Posterior vena cava (tissue), 2 donors: Measurements from ENCODE around the gene TIMELESS. TPM values are rescaled to one million over a fixed set of nuclear protein-coding genes. Genes with fewer than 3 reads are reported as not detected.
A peak's percentile ranks its signal among the peaks of the same experiment; 100 is the strongest.
"Not testable (repeated sequence)": the region's sequence is repeated elsewhere in the genome, so short reads cannot be mapped to it uniquely, and the experiment has no call there.

Experiments
- DNase-seq: peaks from one replicate; pipeline ENCODE4 v3.0.0-alpha.2; 2020; ENCODE audit warnings: low spot score
- intact Hi-C, 2 donors: fragments of 100-400 bp; cut with DNase I; formaldehyde crosslinking; loops; one replicate each; pipeline versions ENCODE4 v1.14.1 to v1.14.2; 2022 to 2023
- total RNA-seq, 2 donors: library from RNA; stranded (reverse); fragmentation: NEBNext Ultra II Directional; extraction: Animal tissue kit (Norgen Biotek cat#: 25700); gene quantifications; one replicate each; pipeline ENCODE4 v1.2.1, GENCODE V29; 2021
- donor health status: DM: yes; HTN: yes; CAD: no.
- donor health status: DM: yes; HTN: yes; CAD: no.

TIMELESS gene
- total RNA-seq, 2 donors from 2014 or later: 4.4 TPM

DNA sequence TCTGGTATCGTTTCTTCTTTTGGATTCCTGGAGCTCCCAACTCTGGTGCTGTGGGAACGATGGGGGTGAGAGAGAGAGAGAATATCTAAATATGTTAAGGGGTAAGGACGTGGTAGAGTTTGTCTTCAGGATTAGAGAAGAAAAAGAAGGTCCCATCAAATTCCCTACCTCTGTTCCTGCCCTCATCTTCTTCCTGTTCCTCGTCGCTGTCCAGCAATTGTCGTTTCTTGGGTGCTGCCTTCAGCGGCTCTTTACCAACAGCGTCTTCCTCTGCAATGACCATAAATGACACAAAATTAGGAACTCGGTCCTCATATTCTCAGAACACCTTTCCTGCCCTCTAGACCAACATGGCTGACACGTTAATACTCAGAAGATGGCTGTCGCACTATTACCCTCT lies 31.5 kb downstream of the TIMELESS start:
- intact Hi-C loops: no loop called here
- DNase-seq: no peak

GRCh38 chr12:56414401-56414800 lies 34.8 kb downstream of the TIMELESS start:
- intact Hi-C loops: no loop called here
- DNase-seq: no peak

GRCh38 chr12:56413392-56413791 lies 35.8 kb downstream of the TIMELESS start:
- intact Hi-C loops: no loop called here
- DNase-seq: no peak

DNA sequence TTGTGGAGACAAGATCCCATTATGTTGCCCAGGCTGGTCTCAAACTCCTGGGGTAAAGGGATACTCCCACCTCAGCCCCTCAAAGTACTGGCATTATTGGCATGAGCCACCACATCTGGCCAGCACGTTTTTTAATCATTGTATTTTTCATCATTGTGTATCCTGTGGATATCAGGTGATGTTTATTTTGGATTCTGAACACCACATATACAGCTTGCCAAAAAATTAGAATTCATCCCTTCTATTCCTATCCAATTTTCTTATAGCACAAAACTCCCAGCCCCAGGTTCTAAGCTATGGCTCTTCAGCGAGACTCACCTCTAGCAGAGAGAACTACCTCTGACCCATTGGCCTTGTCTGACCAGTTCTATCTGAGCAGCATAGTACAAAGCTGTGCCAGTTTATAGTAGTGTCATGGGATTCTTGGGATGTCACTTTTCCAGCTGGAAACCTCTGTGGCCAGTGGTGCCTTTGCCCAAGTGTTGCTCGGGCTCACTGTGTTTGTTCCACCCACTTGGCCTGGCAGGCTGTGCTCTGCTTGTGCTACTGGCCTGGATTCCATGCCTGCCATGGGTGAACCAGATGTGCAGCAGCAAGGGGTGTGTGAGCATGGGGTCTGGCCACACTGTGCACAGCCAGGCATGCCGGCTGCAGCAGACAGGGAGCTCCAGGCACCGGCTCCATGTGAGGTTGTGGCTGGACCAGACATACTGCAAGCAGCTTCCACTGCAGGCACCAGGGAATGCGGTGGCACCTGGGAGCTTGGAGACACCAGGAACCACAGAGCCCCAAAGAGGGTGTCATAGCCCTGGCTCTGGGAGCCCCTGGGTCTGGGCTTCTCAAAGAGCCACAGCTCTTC lies 37.2 kb downstream of the TIMELESS start:
- intact Hi-C loops: no loop called here
- peak; percentile 49 for DNase-seq

DNA sequence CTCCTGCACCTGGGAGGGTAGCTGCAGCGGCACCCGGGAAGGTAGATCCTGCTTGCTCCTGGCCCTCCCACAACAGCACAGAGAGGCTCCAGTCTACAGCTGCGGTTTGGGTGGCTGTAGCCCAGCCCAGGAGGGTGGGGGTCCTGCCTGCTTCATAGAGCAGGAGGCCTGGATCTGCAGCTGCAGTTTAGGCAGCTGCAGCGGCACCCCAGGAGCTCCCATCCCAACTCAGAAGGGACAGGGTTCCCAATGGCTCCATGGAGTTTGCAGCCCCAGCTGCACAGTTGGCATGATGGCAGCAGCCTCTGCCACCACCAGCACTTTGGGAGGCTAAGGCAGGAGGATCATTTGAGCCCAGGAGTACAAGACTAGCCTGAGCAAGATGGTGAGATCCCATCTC lies 38.5 kb downstream of the TIMELESS start:
- intact Hi-C loops: no loop called here
- peak; percentile 11 for DNase-seq

- no peak for DNase-seq
- intact Hi-C loops: no loop called here
Measured at GRCh38 chr12:56408799-56409417, 40.3 kb downstream of the TIMELESS start.

GRCh38 chr12:56404227-56404626 lies 45.0 kb downstream of the TIMELESS start:
- intact Hi-C loops, DNase-seq: not testable (repeated sequence)

DNA sequence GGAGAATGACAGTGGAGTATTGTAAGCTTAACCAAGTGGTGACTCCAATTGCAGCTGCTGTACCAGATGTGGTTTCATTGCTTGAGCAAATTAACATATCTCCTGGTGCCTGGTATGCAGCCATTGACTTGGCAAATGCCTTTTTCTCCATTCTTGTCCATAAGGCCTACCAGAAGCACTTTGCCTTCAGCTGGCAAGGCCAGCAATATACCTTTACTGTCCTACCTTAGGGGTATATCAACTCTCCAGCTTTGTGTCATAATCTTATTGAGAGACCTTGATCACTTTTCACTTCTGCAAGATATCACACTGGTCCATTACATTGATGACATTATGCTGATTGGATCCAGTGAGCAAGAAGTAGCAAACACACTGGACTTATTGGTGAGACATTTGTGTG lies 47.6 kb downstream of the TIMELESS start:
- DNase-seq, intact Hi-C loops: not testable (repeated sequence)

GRCh38 chr12:56401125-56401524 lies 48.1 kb downstream of the TIMELESS start:
- intact Hi-C loops, DNase-seq: not testable (repeated sequence)

- intact Hi-C loops, DNase-seq: not testable (repeated sequence)
Measured at GRCh38 chr12:56399466-56399865, 49.8 kb downstream of the TIMELESS start.

DNA sequence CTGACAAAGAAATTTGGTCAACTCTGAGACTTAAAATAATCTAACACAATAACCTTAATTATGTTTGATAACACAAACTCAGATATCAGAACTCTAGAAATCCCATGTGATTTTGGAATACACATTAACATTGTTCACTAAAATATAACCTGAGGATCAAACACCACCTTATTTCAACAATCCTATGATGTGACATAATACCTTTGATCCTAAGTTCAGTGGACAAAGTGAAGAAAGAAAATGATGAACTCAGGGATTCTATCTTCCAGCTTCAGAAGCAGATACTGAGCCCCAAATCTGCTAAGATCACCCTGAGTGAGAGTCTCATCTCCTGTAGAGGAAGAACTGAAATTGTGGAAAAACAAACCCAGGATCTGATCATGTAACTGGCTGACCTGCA lies 50.9 kb downstream of the TIMELESS start:
- intact Hi-C loops: no loop called here
- DNase-seq: no peak

- no peak for DNase-seq
- intact Hi-C loops: no loop called here
Measured at GRCh38 chr12:56392331-56392730, 56.9 kb downstream of the TIMELESS start.

- no peak for DNase-seq
- intact Hi-C loops: no loop called here
Measured at GRCh38 chr12:56391721-56392120, 57.5 kb downstream of the TIMELESS start.

DNA sequence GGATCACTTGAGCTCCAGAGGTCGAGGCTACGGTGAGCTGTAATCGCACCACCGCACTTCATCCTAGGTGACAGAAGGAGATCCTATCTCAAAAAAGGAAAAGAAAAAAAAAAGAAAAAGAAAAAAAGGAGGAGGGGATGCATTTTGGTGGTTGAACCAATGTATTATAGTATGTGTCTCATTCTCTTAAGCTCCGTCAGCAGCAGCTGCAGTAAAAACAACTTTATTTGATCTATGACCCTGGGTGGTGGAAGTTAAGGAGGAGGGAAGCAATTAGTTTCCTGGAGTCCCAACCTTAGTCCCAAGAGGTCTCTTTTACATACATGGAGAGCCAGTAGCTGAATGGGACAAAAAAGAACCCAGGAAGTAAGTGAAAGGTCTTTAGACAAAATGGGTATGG lies 59.8 kb downstream of the TIMELESS start:
- DNase-seq: no peak
- intact Hi-C loops: no loop called here

GRCh38 chr12:56387152-56387736 lies 62.0 kb downstream of the TIMELESS start:
- intact Hi-C loops: no loop called here
- no peak for DNase-seq

DNA sequence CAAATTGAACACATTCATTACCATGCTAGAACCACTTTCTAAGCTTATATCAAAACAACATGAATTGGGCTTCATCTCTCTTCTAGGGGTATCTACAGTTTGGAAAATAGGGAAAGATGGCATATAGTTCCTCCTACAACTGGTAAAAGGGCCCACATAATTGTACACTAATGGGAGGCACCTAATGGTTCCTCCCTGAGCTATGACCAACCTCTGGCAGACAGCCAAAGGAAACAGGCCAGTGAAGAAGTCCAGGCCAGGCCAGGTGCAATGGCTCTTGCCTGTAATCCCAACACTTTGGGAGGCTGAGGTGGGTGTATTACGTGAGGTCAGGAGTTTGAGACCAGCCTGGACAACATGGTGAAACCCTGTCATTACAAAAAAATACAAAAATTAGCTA lies 63.4 kb downstream of the TIMELESS start:
- DNase-seq: no peak
- intact Hi-C loops: no loop called here

DNA sequence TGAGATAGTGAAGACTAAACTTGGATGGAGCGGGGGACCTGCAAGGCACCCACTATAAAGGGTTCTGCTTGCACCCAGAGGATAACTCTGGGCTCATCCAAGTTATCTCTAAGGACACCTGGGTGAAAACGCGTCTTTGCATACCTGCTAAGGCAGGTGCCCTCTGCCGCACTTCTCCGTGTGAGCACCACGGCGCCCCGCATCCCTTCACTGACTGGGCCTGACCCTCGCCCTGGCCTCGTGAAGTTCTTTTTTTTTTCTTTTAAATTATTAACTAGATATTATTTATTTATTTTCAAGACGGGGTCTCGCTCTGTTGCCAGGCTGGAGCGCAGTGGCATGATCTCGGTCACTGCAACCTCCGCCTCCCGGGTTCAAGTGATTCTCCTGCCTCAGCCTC lies 66.6 kb downstream of the TIMELESS start:
- intact Hi-C loops: no loop called here
- no peak for DNase-seq

GRCh38 chr12:56377989-56378316 lies 71.3 kb downstream of the TIMELESS start:
- DNase-seq: no peak
- intact Hi-C loops: loop anchor here in 1 of 2 donors (10.0 kb wide), 1 partner anchor 87 kb away; the partner anchor contains the start of gene SPRYD4

GRCh38 chr12:56377310-56377988 lies 71.8 kb downstream of the TIMELESS start:
- intact Hi-C loops: loop anchor here in 1 of 2 donors (10.0 kb wide), 1 partner anchor 87 kb away; the partner anchor contains the start of gene SPRYD4
- no peak for DNase-seq
